GM21526 (cell line): ENCODE data around the gene CLCN3.
"Not testable (repeated sequence)": the region's sequence is repeated elsewhere in the genome, so short reads cannot be mapped to it uniquely, and the experiment has no call there.

Source experiments
- ATAC-seq: cut with Tn5 transposase; IDR thresholded peaks from one replicate; pipeline ENCODE4 v1.9.1; 2021; ENCODE audit warnings: moderate library complexity; ENCODE audit not compliant: unreplicated experiment, low FRiP score

Gene CLCN3

GRCh38 chr4:169761846-169762245 lies 141.5 kb downstream of the CLCN3 start:
- no peak for ATAC-seq

- ATAC-seq, result no peak
Measured at GRCh38 chr4:169765835-169766234, 145.5 kb downstream of the CLCN3 start.

- no peak for ATAC-seq
Measured at GRCh38 chr4:169766741-169767140, 146.4 kb downstream of the CLCN3 start.

DNA sequence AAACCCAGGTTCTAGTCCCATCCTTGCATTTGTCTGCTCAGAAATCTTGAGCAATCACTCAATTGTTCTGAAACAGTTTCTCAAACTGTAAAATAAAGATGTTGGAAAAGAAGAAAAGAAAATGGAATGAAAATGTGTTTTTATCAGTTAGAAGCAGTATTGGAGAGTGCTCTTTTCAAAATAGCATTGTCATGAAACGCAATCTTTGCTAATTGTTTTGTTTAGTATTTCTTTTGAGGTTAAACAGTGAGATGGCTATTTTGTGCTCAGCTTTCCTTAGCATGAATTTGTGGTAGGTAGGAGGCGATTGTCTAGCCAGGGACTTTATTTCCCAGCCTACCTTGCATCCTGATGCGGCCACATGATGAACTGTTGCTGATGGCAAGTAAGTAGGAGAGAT lies 148.0 kb downstream of the CLCN3 start:
- ATAC-seq, result no peak

DNA sequence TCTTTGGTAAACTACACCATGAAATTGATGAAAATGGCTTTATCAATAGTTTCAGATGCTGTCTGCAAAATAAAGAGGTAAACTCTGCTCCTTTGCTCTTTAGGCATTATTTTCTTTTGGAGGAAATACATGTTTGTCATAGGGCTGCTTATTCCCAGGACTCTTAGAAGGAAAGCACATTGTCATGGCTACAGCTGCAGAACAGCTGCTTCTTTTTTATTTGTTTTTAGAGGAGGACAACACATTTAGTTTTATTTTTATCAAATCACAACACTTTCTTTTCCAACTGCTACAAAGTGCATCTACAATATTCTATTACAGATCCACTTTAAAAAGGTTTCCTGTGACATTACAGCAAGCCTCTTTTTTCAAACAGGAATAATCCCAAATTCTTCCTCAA lies 150.0 kb downstream of the CLCN3 start:
- no peak for ATAC-seq

DNA sequence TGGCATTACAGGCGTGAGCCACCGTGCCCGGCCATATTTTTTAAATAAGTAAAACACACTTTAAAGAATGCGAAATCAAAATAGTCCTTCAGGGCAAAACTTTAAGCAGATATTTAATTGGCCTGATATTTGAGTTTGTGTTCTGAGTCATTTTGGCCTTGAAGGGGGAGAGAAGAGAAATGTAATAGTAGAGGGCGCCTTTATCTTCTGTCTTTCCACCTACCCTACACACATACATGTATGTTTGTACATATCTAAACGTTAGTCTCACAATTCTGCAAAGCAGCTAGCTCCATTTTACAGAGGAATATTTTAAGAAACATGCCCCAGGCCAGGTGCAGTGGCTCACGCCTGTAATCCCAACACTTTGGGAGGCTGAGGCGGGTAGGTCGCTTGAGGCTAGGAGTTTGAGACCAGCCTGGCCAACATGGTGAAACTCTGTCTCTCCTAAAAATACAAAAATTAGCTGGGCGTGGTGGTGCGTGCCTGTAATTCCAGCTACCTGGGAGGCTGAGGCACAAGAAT lies 151.2 kb downstream of the CLCN3 start:
- ATAC-seq, result not testable (repeated sequence)
